Suprapubic skin (tissue), 4 donors: ENCODE data around the gene KLF17.

Source experiments
- EP300 ChIP-seq: sonication (generic); formaldehyde crosslinking; IDR thresholded peaks from one replicate; pipeline ENCODE4 v1.6.1; 2017; ENCODE audit warnings: antibody characterized with exemption
- POLR2AphosphoS5 ChIP-seq, 3 donors: sonication (generic); formaldehyde crosslinking; IDR thresholded peaks; one replicate each; pipeline ENCODE4 v1.6.1; 2017; ENCODE audit warnings: antibody characterized with exemption in 3 of 3
- TF ChIP-seq, protein P1 (sequence below), 2 donors: fragments of 200-600 bp in 1 of 2; fragments of 450-650 bp in 1 of 2; sonication (generic) in 1 of 2; IDR thresholded peaks; one replicate each; pipeline ENCODE4 v1.5.1; 2016 to 2019; ENCODE audit warnings: antibody characterized with exemption in 2 of 2, mild to moderate bottlenecking in 1 of 2, moderate library complexity in 1 of 2

- TF ChIP-seq, protein P1, sequence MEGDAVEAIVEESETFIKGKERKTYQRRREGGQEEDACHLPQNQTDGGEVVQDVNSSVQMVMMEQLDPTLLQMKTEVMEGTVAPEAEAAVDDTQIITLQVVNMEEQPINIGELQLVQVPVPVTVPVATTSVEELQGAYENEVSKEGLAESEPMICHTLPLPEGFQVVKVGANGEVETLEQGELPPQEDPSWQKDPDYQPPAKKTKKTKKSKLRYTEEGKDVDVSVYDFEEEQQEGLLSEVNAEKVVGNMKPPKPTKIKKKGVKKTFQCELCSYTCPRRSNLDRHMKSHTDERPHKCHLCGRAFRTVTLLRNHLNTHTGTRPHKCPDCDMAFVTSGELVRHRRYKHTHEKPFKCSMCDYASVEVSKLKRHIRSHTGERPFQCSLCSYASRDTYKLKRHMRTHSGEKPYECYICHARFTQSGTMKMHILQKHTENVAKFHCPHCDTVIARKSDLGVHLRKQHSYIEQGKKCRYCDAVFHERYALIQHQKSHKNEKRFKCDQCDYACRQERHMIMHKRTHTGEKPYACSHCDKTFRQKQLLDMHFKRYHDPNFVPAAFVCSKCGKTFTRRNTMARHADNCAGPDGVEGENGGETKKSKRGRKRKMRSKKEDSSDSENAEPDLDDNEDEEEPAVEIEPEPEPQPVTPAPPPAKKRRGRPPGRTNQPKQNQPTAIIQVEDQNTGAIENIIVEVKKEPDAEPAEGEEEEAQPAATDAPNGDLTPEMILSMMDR (IDR thresholded peaks at IDR 0.05), result no peak
- no peak for TF ChIP-seq POLR2AphosphoS5 (IDR thresholded peaks at IDR 0.05)
- TF ChIP-seq EP300, result no peak
Observed at GRCh38 chr1:44072204-44072603, 46.4 kb upstream of the KLF17 start.
